HG03469 (cell line): ENCODE data around the gene HIBADH.
"Not testable (repeated sequence)": the region's sequence is repeated elsewhere in the genome, so short reads cannot be mapped to it uniquely, and the experiment has no call there.

Experiments
- ATAC-seq: cut with Tn5 transposase; IDR thresholded peaks from one replicate; pipeline ENCODE4 v1.9.1; 2021; ENCODE audit warnings: mild to moderate bottlenecking, moderate library complexity, moderate number of reproducible peaks; ENCODE audit not compliant: unreplicated experiment

HIBADH gene

DNA sequence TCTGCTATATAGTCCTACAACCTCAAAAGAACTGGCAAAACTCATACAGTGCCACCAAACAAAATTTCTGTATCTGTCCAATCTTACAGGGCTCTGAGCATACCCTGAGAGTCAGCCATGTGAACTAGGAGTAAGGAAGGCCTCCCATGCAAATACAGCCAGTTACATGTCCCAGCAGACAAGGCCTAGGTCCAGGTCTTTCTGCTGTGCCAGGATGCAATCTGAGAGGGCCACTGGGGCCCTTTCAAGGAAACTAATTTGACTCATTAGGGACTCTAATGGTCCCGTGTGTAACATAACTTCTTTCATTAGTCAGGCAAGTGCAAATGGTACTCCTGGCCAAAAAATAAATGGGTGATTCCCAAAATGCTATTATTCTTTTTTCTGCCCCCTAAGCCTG is 17.9 kb upstream of the HIBADH start:
- no peak for ATAC-seq

DNA sequence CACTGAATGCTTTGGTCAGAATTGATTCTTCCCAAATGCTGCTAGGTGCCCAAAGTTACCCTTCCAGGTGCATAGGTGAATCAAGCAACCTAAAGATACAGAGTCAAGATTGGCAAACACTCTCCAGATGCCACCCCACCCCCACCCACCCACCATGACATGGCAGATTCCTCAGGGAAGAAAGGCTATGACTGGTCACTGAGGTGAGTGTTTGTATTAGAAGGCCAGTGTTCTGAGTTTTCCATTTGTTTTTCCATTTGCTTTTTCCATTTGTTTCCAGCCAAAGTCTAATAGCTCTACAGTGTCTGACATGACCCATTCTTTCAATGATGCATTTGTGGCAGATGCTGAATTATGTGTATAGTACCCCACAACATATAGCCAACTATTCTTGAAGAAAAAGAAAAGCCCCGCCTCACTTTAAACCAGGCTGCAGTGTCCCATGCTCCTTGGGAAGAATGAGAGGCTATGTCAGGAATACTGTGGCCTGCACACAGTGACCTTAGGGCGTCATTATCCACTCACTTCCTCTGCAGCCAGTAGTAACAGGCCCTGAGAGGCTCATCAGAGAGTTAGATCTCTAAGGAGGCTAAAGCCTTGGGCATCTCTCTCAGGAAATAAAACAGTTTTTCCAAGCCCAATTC is 16.1 kb upstream of the HIBADH start:
- ATAC-seq = no peak

DNA sequence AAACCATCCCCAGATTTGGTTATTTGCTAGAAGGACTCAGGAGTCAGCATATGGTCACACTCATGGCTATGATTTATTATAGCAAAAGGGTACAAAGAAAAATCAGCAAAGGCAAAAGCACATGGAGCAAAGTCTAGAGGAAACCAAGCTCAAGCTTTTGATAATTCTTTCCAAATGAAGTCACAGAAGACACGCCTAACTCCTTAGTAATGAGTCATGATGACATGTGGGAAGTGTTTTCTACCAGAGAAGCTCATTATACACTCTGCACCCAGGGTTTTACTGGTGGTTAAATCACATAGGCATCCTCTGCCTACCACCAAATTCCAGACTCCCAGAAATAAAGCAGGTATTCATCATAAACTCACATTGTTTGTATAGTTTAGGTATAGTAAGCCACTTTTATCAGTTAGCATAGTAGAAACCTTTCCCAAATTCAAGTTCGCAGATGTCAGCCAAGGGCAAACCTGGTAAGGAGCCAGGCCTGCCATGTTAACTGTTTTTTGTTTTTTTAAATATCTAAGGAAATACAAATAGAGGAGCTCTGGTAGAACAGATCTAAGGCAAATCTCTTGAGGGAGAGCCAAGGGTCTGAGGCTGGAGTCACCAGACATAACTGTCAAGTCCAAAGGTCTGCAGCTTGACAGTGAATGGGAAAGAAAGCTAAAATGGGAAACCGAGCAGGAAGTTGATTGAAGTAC is 15.4 kb upstream of the HIBADH start:
- no peak for ATAC-seq

DNA sequence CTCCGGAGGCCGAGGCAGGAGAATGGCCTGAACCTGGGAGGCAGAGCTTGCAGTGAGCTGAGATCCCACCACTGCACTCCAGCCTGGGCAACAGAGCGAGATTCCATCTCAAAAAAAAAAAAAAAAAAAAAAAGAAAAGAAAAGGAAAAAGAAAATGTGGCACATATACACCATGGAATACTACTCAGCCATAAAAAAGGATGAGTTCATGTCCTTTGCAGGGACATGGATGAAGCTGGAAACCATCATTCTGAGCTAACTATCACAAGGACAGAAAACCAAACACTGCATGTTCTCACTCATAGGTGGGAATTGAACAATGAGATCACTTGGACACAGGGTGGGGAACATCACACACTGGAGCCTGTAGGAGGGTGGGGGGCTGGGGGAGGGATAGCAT is 11.4 kb upstream of the HIBADH start:
- ATAC-seq = not testable (repeated sequence)

DNA sequence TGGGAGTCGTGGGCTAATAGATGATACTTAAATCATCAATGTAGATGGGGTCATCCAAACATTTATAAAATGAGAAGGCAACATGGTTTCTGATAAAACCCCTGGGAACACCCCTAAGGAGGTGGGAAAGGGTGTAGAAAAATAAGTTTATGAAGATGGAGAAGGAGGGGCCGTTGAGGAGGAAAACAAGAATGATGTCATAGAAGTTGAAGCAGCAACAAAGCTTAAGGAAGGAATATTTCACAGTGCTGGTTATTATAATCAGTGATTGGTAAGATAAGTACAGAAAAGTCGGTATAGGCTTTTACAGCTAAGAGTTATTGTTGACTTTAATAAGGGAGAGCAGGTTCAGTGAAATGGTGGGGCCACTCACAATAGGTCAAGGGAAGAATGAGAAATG is 9.0 kb upstream of the HIBADH start:
- ATAC-seq = no peak

DNA sequence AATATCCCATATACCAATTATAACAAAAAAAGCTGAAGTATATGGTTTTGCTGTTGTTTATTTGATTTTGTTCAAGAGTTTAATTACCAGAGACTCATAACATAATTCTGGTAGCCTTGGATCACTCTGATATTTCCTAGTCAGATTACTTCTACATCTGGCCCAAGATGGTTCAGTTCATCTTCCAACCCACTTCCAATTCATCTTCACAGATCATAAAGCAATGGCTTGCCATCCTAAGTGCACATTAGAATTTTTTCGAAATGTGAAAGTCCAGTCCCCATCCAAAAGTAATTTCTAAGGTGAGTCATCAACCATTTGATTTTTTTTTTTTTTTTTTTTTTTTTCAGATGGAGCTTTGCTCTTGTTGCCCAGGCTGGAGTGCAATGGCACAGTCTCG is 8.0 kb upstream of the HIBADH start:
- no peak for ATAC-seq

DNA sequence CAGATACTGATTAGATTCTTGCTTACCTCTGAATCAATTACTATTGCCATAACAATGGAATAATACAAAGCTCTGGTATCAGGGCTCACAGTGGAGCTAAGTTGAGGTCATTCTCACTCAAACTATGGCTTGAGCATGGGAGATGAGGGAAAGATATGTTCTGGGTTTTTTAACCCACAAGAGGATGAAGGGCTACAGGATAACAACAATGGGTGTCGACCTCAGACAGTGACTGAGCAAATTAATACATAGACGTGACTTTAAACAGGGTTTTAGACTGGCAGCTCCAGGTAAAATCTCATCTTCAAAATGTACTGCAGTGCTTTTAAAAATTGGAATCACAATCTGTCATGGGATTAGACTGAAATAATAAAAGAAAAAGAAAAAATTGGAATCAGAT is 7.5 kb upstream of the HIBADH start:
- no peak for ATAC-seq

DNA sequence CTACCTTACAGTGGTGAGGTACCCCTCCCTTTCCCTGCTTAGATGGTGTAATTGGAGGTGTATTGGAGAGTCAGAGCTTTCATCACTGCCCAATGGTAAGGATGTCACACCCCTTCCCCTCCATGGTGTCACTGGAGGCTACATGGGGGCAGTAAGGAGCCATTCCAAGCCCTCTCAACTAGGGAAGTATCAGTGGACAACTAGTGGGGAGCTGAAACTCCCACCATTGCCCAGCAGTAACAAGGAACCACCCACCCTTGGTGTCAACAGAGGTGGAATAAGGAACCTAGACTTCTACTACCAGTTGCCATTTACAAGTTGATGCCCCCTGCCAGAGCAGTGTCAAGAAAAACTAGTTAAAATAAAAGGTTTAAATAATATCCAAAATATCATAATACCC is 2.8 kb upstream of the HIBADH start:
- no peak for ATAC-seq

DNA sequence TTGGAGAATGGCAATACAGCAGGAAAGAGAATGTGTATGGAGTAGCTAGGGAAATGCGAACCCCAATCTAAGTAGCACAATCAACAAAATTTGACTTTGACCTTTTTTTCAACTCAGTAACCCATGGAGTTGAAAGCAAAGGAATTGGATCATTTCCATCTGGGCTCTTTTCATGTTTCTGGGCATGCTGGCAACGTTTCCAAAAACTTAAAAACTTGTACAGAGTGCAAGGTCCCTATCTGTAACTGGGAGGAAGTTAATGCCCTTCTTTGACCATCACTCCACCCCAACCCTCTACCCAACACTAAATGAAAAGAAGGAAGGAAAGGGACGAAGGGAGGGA is 1.3 kb upstream of the HIBADH start:
- no peak for ATAC-seq

DNA sequence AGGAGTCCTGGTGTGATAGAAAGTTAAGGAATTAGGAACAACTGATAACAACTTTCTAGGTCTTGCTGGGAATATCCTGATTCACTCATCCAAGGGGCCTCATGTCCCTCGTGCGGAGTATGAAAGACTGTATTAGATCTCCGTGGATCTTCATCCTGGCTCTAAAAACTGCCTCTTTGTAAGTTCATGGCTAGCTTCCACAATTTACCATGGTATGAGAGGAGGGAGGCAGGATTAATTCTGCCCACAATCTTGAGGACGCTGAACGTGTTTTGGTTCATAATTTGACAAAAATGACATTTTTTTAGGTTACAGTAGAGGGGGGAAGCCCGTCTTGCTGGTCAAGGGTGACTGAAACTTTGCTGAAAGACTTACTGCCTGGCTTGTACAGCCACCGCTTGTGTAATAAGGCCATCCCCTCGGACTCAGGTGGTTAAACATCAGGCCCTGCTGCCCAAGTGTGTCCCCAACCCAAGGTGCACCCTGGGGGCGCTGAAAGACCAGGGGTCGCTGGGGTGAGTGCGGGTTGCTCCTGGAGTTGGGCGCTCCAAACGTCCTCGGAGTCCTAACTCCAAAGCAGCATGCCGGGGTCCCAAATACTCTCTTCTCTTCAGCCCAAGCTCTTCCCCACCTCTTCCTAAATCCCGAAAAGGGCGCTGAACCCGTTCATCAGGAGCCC is 733 bp downstream of the HIBADH start:
- no peak for ATAC-seq

DNA sequence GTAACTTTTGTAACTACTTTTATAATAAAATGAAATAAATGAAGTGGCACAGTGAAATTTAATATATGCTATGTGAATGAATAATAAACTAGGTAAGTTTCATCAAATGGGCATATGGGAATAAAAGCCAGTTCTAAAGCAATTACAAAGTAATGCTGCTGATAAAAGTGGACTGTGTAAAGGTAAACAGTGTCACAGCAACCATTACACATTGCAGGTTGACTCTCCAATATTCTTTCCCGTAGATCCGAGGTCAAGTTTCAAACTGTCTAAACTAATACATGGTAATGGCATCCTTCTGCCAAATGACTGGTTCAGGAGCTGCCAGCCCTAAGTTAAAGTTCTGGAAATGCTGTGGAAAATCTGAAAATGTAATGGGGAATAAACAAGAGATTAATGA is 6.0 kb downstream of the HIBADH start:
- ATAC-seq = no peak

DNA sequence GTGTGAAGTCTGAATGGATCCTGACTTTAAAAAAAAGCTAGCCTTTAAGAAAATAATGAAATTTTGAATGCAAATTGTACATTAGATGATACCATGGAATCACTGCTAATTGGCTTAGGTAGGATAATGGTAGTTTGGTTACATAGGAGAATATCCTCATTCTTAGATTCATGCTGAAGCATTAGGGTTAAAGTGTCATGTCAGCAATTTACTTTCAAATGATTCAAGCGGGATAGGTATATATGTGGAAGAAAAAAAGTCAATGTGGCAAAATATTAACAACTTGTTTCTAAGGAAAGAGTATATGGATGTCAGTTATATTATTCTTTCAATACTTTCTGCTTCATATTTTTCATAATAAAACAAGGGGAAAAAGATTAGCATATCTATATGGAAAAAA is 7.5 kb downstream of the HIBADH start:
- no peak for ATAC-seq

DNA sequence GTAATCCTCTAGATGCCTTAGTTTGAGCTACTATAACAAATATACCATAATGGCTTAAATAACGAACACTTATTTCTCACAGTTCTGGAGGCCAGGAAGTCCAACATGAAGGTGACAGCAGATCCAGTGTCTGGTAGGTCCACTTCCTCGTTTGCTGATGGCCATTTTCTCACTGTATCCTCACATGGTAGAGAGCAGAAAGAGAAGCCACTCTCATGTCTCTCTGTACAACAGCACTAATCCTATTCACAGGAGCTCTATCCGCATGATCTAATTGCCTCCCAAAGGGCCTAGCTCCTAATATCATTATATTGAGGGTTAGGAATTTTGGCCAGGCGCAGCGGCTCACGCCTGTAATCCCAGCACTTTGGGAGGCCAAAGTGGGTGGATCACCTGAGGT is 10.2 kb downstream of the HIBADH start:
- ATAC-seq = no peak

DNA sequence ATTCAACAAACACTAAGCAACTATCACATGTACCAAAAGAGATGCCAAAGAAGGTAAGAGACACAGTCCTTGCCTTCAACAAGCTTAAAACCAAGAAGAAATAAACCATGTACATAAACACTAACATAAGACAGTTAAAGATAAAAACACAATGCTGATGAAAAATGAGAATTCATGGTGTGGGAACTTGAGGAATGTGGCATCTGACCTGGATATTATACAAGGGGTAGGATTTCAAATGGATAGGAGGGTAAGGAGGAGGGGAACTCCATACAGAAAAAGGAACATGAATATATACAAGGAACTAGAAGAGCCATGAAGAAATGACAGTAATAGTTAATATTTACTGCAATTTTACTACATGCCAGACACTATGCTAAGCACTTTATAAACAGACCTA is 11.0 kb downstream of the HIBADH start:
- ATAC-seq = no peak

DNA sequence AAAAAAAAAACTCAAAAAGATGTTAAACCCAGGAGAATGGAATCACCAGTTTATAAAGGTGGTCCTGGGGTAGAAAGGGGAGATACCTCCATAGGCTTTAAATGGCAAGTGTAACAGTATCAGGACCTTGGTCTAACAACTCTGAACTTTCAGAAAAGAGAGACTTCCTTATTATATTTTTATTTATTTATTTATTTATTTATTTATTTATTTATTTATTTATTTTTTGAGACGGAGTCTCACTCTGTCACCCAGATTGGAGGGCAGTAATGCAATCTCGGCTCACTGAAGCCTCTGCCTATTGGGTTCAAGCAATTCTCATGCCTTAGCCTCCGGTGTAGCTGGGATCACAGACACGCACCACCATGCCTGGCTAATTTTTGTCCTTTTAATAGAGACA is 12.4 kb downstream of the HIBADH start:
- ATAC-seq = no peak

DNA sequence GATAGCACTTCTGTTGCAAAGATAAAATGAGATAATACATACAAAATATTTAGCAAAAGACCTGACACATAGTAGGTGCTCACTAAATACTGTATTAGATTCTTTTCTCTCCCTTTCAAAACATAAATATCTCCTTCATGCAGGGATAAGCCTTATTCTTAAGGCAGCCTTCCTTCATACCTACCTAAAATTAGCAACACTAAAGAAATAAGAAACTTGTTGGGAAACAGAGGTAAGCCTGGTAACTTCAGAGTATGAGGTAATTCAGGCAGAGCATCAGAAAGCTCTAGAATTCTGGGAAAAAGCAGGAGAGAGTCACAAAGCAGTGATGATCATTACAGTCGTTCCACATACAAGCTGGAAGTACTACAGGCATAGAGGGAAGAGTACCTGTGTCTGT is 15.2 kb downstream of the HIBADH start:
- no peak for ATAC-seq

DNA sequence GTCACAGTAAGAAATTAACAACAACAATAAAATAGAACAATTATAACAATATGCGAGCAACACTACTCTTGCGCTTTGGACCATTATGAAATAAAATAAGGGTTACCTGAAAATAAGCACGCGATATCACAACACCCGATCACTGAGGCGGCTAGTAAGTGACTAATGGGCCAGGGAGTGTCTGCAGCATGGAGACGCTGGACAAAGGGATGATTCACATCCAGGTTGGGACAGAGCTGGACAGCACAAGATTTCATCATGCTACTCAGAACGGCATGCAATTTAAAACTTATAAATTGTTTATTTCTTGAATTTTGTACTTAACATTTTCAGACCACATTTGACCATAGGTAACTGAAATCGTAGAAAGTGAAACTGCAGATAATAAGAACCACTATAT is 15.6 kb downstream of the HIBADH start:
- no peak for ATAC-seq

DNA sequence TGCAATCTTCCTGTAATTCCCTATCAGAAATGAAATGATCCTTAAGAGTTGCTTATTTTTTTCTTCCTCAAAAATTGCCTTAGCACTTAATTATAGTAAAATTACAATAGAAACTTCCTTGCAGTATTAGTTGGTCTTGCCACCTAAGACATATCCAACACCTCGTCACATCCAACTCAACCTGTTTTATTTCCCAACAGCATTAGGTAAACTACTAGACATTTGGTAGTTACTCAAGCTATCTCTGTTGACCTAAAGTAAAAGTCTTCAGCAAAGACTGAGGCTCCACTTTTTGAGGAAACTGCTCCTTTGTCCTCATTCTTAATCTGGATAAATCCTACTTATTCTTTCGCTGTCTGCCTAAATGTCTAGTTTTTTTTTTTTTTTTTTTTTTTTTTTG is 20.4 kb downstream of the HIBADH start:
- no peak for ATAC-seq

DNA sequence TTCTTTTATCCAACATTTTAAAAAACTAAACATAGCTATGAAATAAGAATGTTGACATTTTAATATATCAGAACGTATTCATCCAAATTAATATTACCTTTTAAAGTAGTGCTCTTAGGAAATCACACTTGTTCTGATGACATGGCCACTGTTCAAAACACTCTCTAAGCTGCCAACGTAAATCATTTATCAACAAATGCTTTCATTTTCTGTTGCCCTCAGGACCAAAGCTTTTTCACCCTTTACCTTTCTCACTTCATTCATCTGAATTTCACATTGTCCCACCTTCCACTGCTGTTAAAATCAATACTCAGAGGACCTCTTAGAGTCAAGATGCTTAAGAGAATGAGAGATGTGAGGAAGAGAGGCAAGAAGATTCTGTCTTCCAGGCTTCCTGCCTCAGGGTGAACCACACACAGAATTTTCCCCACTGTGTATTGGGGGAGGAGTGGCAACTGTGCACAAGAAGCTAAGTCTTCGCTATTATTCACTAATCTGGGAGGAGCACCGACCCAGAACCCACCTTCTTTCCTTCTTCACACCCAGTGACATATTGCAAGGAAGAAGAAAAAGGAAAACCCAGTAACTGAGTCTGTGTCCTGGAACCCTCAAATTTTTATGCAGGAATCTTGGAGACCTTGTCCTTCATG is 21.0 kb downstream of the HIBADH start:
- no peak for ATAC-seq

DNA sequence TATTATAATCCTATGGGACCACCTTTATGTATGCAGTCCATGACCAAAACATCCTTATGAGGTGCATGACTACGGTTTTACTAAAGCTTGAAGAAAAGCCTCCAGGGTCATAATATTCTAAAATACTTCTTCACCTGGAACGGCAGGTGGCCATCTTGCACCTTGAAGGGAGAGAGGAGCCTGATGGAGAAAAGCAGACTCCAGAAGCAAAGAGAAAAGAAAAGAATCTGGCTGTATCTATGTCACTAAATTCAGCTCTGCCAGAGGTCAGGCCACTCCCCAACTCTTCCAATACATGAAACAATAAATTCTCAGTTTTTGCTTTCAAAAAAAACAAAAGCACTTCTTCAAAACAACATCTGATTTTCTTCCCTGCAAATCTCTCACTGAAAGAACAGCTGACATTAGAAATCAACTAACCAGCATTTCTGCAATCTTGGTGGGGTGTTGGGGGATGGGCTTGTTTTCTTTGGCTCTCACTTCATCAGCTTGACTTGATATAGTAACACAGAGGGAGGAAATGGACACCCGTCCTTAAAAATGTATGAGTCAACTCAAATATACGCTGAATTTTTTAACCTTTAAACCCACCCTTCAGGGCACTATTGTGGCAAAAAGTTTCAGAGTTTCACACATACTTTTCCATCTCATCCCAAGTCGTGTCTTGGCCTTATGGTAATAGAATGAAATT is 21.7 kb downstream of the HIBADH start:
- ATAC-seq = no peak

DNA sequence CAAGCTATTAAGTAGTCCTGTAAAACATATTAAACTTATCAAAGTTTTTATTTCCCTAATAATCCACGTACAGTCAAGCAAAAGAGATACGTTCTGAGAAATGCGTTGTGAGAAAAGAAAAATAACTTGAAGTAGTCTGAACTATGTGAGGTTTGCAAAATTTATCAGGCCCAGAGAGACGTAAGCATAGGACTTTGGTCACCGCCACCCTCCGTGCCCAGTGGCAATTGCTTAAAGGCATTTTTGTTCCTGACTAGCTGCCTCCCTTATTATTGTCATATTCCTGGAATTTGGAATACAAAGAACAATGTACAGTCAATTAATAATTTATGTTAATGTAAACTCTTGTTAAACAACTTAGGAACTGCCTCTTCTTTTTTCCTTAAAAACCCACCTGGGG is 22.8 kb downstream of the HIBADH start:
- ATAC-seq = no peak
